ENCODE measurements around the gene AHI1.

GRCh38 chr6:135481783-135482369 lies 15.7 kb downstream of the AHI1 start:
- TF ChIP-seq CTCF (optimal IDR thresholded peaks at IDR 0.05 in 1 of 3, IDR thresholded peaks at IDR 0.05 in 1 of 3, conservative IDR thresholded peaks at IDR 0.05 in 1 of 3; ENCODE audit: extremely low read depth in 1 of 3, insufficient read depth in 2 of 3, low read length in 3 of 3) (no peak), EZH2 (IDR thresholded peaks at IDR 0.05; ENCODE audit: low read length) (no peak)

All from keratinocyte (primary cell).